Nephron progenitor cell (in vitro differentiated cells): Measurements from ENCODE around the gene USF2.

Experiments
- DNase-seq: peaks from one replicate; pipeline ENCODE4 v3.0.0; 2021
- H3K27ac Mint-ChIP-seq: 2 replicates; pipeline ENCODE4 v1.8.0; 2021; ENCODE audit warnings: mild to moderate bottlenecking, moderate library complexity, mixed read lengths
- H3K27me3 Mint-ChIP-seq: 2 replicates; pipeline ENCODE4 v1.8.0; 2021; ENCODE audit warnings: mild to moderate bottlenecking, low read depth, mixed read lengths; ENCODE audit not compliant: poor library complexity
- H3K36me3 Mint-ChIP-seq: 2 replicates; pipeline ENCODE4 v1.8.0; 2021; ENCODE audit warnings: low read depth, mixed read lengths
- H3K4me1 Mint-ChIP-seq: 2 replicates; pipeline ENCODE4 v1.8.0; 2021; ENCODE audit warnings: mixed read lengths
- H3K4me3 Mint-ChIP-seq: 2 replicates; pipeline ENCODE4 v1.8.0; 2021; ENCODE audit warnings: mild to moderate bottlenecking, moderate library complexity, mixed read lengths
- H3K9me3 Mint-ChIP-seq: 2 replicates; pipeline ENCODE4 v1.8.0; 2021; ENCODE audit warnings: mild to moderate bottlenecking, moderate library complexity, mixed read lengths
- CTCF ChIP-seq: fragments of 200-600 bp; sonication (generic); IDR thresholded peaks from 2 replicates; pipeline ENCODE4 v1.5.0; 2021; ENCODE audit warnings: antibody characterized with exemption

The USF2 gene

GRCh38 chr19:35240327-35240726, 28.4 kb upstream of the USF2 start:
- peaks cover 4% of the 10 kb centered on the region for H3K36me3 Mint-ChIP-seq
- no peak for DNase-seq
- no peak overlapping the region for H3K4me3 Mint-ChIP-seq
- no peak for TF ChIP-seq CTCF
- peaks cover 25% of the 10 kb centered on the region for H3K27me3 Mint-ChIP-seq
- peaks cover 49% of the 10 kb centered on the region for H3K9me3 Mint-ChIP-seq
- no peak overlapping the region for H3K27ac Mint-ChIP-seq
- no peaks in the 10 kb centered on the region for H3K4me1 Mint-ChIP-seq

GRCh38 chr19:35241417-35241816, 27.3 kb upstream of the USF2 start:
- Mint-ChIP-seq H3K36me3 (peaks cover 4% of the 10 kb centered on the region), H3K27me3 (peaks cover 27% of the 10 kb centered on the region), H3K4me3 (no peak overlapping the region), H3K9me3 (peaks cover 57% of the 10 kb centered on the region), H3K27ac (no peak overlapping the region), H3K4me1 (no peaks in the 10 kb centered on the region)
- TF ChIP-seq CTCF: no peak
- no peak for DNase-seq

- H3K9me3 Mint-ChIP-seq: peaks cover 36% of the 10 kb centered on the region
- peaks cover 30% of the 10 kb centered on the region for H3K4me1 Mint-ChIP-seq
- H3K27ac Mint-ChIP-seq: no peak overlapping the region
- H3K36me3 Mint-ChIP-seq: peaks cover 18% of the 10 kb centered on the region
- H3K4me3 Mint-ChIP-seq: peak overlapping the region; percentile 95
- no peak for TF ChIP-seq CTCF
- no peak for DNase-seq
- peaks cover 41% of the 10 kb centered on the region for H3K27me3 Mint-ChIP-seq
Measured at GRCh38 chr19:35246466-35247092, 22.2 kb upstream of the USF2 start.

GRCh38 chr19:35247526-35248309, 21.0 kb upstream of the USF2 start:
- DNase-seq: peak; percentile 85
- peak overlapping the region; percentile 95 for H3K4me3 Mint-ChIP-seq
- TF ChIP-seq CTCF: peak; percentile 46
- peaks cover 45% of the 10 kb centered on the region for H3K27me3 Mint-ChIP-seq
- H3K36me3 Mint-ChIP-seq: peaks cover 27% of the 10 kb centered on the region
- peaks cover 27% of the 10 kb centered on the region for H3K9me3 Mint-ChIP-seq
- H3K27ac Mint-ChIP-seq: peak overlapping the region; percentile 100
- peaks cover 30% of the 10 kb centered on the region for H3K4me1 Mint-ChIP-seq

- Mint-ChIP-seq H3K9me3 (peaks cover 22% of the 10 kb centered on the region), H3K27me3 (peaks cover 42% of the 10 kb centered on the region), H3K27ac (peak within 1 kb of the TSS; percentile 100), H3K4me1 (peaks cover 30% of the 10 kb centered on the region), H3K36me3 (peaks cover 33% of the 10 kb centered on the region), H3K4me3 (peak within 1 kb of the TSS; percentile 95)
- DNase-seq: peak; percentile 75
- no peak for TF ChIP-seq CTCF
Measured at GRCh38 chr19:35248310-35249145, 20.2 kb upstream of the USF2 start, which contains the start of gene LSR. Gene LSR (plus strand): TSS chr19:35249002. CDS start chr19:35249023, 21 bp downstream.
